Activated CD4-positive, alpha-beta T cell treated with anti-CD3 and anti-CD28 coated beads, Interleukin-2, amount 50 U/mL, for 16 hours (primary cell): ENCODE results near the gene SLC32A1.

ENCODE experiments used
- DNase-seq: peaks from one replicate; pipeline ENCODE4 v3.0.0-alpha.2; 2020

SLC32A1 gene, protein sequence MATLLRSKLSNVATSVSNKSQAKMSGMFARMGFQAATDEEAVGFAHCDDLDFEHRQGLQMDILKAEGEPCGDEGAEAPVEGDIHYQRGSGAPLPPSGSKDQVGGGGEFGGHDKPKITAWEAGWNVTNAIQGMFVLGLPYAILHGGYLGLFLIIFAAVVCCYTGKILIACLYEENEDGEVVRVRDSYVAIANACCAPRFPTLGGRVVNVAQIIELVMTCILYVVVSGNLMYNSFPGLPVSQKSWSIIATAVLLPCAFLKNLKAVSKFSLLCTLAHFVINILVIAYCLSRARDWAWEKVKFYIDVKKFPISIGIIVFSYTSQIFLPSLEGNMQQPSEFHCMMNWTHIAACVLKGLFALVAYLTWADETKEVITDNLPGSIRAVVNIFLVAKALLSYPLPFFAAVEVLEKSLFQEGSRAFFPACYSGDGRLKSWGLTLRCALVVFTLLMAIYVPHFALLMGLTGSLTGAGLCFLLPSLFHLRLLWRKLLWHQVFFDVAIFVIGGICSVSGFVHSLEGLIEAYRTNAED

DNA sequence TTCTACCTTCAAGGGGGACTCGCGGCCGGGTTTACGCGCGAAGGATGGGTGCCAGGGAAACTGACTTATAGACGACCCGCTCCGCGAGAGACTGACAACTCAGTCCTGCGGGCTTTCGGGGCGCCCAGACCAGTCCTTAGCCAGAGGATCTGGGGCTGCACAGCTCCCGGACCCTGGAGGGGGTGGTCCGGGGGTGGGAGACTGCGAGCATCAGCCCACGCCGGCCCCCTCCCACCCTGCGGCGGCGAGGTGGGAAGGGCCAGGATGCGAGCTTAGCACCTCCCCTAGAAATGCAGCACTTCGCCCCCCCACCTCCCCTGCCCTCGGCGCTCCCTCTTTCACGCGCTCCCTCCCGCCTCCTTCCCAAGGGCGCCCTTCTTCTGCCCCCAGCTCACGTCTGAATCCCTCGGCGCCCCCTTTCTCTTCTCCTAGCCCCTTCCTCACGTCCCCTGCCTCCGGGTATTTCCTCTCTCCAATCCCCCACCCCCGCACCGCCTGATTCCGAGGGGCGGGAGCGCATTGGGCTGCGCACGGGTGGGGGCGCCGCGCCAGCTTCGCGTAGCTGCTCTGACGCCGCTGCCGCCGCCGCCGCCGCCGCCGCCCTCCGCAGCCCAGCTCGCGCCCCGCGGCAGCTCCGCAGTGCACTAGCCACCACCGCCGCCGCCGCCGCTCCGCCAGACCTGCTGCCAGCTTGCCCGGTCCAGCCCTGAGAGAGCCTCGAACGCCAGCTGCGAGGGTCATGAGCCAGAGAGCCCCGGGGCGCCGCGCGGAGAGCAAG is at the start of gene SLC32A1:
SLC32A1 (plus strand) TSS at position 639 of the 778 bp plus-strand sequence. CDS start 239 bp downstream, outside the sequence.
- no peak for DNase-seq

DNA sequence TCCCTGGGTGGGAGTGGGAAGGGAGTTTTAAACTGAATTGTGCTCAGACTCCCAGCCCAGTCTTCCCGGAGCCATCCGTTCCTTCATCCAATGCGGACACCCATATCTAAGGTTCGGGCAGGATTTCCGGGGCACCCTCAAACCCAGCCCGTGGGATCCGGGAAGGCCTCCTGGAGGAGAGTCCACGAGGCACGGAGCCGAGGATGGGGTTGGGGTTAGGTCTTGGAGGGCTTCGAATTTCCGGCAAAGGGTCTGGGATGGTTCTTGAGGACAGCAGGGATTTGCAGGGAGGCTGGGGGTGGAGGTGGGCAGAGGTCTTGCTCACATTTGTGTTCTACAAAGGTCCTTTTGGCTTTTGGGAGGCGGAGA is 49.5 kb upstream of the SLC32A1 start:
- no peak for DNase-seq

DNA sequence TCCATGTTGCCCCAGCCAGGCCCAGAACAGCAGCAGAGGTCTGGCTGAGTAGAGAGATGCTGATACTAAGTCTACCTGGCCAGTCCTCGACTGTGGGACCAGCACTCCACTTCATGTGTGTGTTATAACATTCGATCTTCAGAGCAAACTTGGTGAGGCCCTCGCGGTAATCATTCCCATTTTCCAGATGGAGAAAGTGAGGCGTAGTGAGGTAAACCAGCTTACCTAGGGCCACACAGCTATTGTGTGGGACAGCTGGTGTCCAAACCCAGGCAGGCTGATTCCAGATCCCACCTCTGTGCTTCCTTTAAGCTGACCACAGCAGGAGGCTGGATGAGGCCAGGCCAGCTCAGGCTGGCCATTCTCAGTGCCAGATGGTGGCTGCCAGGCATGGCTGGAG is 47.7 kb upstream of the SLC32A1 start:
- DNase-seq = no peak

DNA sequence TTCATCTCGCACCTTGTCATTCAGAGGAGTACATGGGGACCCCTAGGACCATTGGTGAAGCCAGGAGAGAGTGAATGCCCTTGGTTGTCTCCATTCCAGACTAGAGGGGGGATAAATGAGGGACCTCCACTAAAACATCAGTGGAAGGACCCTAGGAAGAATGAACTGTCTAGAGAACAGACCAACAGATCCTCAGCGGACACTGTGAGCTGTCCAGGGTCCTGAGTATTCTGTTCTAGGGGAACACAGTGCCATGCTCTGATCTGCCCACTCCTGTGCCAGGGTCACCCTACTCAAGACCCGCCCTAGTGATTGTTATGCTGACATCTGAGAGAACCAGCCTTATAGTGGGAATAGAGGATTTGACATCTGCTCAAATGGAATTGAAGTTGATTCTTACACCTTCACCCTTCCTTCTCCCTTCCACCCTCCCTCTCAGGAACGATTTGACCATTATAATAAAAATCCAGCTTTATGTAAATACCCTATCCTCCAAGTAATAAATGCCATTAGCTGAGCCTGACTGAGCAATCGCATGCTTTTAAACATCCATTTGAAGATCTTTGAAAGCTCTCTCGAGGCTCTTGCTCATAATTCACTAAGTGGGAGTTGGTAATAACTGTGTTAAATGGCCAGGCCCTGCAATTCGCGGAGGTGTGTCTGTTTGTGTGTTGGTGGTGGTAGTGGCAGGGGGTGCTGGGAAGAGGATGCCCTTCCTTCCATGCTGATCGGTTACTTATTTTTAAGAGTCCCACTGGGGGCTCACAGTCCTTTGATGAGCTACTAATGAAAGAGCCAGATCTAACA is 43.6 kb upstream of the SLC32A1 start:
- DNase-seq = peak; percentile 8

DNA sequence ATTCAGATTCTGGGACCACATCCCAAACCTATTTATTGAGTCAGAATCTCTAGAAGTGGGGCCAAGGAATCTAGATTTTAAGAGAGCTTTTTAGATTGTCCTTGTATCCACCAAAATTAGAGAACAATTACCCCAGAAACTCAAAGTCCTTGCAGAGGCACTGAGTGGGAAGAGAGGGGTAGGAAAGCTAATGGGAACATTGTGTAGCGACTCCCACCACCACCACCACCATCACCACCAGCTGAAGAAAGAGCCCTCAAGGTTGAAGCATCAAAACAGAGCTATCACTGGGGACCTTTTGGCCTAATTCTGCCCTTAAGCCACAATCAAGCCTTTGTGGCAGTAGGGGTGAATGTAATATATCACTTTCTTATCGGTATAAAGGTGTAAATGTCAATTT is 39.0 kb upstream of the SLC32A1 start:
- no peak for DNase-seq

DNA sequence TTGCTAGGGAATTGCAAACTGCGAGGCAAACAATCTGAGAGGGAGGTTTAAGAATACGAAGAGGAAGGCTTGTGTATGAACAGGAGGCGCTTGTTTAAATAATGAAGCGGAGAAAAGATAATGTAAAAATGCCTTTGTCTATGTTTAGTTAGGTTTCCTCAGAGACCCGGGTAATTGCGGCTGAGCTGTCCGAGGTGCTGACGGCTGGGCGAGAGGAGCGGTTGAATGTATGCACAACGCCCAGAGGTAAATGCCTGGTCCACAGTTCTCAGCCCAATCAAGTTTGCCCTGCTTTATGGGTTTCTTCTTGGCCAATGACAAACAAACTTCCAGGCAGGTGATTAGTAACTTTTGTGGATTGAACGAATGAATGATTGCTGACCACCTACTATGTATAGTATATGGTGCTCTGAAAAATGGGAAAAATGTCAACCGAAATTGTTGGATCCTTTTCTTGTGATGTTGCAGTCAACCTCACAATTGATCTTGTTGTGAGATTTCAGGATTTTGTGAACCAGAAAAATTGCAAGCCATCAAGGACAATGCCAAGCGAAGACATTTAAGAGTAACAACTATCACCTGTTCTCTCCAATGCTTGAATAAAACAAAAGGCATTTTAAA is 38.3 kb upstream of the SLC32A1 start:
- DNase-seq = peak; percentile 24

DNA sequence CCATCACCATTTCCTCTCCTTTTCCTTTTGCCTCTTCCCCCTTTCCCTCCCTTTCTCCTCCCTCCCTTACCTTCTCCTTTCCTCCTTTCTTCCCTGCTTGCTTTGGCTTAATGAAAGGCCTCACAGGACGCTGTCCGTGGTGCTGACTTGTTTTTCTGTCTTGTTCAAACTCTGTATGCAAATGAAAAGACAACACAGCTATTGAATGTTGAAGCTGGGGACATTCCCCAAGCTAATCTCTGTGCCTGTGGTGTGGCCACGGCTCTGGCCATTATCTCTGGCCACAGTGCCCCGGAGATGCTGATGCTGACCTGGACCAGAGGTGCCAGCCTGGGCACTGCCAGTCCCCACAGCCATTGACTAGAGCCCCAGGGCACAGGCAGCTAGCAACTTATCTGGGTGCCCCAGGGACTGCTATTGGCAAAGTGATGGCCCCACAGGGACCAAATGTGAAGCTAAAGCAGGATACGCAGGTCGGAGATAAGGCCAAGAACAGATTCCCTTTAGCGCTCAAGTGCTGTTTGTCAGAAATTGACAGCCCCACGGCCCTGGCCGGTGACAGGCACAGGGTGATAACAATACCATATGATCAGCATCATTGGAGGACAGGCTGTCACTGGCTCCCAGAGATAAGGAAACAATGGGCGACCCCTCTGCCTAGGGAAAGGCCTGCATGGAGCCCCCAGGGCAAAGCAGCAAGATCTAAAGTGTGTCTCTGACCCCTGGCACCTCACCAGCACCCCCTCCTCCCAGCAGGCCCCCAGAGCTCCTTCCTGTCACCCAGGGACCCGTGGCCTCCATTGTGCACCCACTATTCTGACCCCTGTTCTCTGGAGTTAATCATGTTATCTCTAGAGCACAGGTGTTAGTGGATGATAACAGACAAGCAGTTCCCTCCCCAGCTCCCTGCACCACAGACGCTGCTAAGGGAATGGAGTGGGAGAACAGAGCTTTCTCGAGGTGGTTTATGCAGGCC is 31.6 kb upstream of the SLC32A1 start:
- DNase-seq = peak; percentile 21

DNA sequence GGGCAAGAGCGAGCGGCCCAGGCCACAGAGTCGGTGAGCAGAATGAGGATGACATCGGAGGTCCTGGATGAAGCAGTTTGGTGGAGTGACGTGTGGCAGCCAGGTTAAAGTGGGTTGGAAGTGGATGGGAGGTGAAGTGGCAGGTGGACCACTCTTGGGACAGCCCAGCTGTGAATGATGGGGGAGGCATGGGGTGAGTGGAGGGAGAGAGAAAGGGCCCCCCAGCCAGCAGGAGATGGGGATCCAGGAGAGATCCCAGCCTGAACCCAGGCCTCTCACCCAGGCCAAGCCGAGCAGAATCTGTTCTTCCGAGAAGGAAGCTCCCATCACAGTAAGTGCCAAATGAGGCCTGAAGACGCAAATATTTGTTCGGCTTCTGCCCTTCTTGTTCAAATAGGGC is 27.0 kb upstream of the SLC32A1 start:
- DNase-seq = no peak

DNA sequence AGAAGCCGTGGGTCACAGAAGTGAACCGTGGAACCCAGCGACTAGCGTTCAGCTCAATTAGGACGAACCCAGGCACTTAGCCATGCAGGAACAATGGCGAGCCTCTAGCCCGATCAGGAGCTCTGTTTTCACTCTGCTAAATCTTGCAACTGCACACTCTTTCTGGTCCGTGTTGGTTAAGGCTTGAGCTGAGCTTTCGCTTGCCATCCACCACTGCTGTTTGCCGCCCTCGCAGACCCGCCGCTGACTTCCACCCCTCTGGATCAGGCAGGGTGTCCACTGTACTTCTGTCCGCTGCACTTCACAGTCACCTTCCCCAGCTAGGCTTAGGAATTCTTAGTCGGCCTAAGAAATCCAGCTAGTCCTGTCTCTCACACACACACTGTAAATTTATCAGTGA is 25.7 kb upstream of the SLC32A1 start:
- DNase-seq = no peak

DNA sequence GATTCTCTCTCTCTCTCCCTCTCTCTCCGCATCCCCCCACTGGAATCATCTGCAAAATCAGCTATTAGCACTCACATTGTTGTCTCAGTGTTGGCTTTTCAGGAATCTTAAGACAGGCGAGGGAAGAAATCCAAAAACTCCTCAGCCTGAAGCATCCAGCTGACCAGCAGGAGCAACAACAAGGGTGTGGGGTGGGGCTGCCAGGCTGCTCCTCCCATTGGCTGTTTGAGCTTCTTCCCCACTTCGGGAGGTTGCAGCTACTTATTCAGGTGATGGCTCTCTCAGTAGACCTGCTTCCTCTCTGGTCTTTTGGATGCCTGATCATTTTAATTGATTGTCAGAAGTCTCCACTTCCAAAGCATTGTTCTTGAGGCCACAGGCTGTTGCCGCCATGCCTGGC is 24.1 kb upstream of the SLC32A1 start:
- no peak for DNase-seq

DNA sequence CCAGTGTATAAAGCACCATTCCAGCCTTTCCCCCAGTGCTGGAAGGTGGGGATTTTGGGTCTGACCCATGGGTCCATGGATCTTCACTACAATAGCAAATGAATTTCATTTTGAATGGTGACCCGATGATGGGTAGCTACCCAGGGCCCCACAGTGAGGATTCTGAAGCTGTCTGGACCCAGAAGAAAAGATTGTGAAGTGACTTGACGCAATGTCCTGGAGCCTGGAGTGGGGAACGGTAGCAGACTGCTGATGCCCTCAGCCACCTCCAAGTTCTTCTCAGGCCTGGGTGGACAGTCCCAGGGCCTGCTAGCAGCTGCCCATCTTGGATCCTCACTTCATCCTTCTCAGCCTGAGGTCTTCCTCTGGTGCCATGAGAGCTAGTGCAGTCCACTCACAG is 23.4 kb upstream of the SLC32A1 start:
- DNase-seq = no peak

DNA sequence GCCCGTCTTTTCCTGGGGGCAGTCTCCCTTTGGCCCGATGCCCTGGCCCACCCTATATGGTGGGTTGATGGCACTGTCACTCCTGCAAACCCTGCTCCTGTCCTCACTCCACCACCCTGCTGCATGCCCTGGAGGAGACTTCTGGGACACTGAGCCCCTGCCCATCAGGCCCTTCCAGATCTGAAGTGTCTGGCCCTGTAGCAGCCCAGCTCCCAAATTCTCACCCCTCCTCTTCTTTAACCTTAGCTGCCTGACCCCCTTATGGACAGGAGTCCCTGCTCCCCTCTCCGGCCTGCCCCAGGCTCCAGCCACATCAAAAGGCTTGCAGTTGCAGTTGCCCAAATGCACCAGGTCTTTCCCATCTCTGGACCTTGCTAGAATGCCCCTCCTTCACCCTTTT is 20.8 kb upstream of the SLC32A1 start:
- DNase-seq = no peak

DNA sequence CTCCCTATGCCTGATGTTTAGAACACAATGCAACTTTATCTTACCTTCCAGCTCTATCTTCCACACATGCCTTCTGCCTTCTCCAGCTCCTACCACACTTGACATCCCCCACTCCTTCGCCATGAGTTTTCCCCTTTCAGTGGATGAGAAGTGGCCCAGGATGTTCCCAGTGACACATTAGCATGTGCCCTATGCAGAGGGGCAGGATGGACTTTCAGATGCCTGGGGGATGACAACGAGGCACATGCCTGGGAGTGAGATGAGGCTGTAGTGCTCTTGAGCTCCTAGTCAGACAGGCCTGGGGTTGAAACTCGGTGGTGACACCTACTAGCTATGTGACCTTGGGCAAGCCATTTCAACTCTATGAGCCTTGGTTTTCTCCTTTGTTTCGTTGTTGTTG is 20.1 kb upstream of the SLC32A1 start:
- DNase-seq = no peak

DNA sequence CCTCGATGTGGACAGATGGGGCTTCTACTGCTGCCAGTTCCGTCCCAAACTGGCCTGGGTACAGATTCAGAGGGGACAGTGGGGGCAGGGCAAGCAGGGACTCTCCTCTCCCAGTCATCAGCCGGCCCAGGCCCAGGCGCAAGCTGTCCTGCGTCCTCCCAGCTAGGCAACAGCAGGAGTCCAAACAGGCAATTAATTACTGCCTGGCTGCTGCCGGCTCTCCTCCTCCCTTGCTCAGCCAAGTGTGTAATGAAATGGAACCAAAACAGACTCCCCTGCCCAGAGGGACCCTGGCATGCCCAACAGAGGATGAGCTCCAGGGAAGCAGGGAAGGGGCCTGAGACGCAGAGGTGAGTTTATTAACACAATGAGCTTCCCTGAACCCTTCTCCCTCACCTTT is 17.8 kb upstream of the SLC32A1 start:
- no peak for DNase-seq

DNA sequence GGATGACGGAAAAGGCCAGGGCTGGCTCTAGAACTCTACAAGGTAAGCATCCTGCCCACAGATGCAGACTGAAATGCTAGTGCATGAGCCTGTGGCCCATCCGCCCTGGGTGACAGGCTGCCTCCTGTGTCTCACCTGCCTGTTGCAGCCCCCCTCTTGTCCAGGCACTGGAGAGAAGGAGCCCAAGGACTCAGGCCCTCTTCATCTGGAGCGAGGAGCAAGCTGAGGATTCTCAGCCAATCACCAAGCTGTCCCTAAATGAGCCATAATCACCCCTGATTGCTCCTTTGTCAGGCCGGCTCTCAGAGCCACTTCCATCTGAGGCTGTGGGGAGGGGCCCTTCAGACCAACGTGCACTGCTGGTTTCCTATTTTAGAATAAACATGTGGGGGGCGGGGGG is 10.0 kb upstream of the SLC32A1 start:
- DNase-seq = no peak

DNA sequence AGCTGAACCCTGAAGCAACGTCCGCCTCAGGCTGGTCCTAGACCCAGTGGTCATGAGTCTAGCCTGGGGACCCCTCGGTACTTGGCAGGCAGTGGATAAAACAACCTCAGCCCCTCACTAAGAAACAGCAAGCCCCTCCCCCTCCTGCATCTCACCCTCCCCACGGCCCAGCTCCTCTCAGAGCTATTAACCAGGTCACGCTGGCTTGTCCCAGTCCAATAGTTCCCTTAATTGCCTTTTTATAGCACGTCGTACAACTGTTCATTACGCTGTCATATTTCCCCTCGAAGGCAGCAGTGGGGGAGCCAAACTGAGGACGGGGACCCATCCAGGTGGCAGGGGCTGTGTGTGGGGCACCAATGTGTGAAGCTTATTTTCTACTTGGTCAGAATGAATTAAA is 8.6 kb upstream of the SLC32A1 start:
- no peak for DNase-seq

DNA sequence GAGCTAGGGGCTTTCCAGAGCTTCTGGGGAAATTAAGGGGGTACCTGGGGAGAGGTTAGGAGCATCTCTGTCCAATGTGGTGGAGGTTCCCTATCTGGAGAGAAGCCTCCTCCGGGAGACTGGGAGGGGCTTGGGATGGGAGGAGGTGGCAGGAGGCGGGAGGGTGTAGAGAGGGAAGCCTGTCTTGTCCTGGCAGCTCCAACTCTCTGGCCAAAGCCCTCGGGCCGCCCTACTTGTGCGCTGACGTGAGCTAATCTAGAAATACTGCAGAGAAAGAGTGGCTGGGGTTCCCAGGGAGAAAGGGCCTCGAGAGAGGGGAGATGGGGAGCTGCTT is 1.6 kb upstream of the SLC32A1 start:
- DNase-seq = no peak

DNA sequence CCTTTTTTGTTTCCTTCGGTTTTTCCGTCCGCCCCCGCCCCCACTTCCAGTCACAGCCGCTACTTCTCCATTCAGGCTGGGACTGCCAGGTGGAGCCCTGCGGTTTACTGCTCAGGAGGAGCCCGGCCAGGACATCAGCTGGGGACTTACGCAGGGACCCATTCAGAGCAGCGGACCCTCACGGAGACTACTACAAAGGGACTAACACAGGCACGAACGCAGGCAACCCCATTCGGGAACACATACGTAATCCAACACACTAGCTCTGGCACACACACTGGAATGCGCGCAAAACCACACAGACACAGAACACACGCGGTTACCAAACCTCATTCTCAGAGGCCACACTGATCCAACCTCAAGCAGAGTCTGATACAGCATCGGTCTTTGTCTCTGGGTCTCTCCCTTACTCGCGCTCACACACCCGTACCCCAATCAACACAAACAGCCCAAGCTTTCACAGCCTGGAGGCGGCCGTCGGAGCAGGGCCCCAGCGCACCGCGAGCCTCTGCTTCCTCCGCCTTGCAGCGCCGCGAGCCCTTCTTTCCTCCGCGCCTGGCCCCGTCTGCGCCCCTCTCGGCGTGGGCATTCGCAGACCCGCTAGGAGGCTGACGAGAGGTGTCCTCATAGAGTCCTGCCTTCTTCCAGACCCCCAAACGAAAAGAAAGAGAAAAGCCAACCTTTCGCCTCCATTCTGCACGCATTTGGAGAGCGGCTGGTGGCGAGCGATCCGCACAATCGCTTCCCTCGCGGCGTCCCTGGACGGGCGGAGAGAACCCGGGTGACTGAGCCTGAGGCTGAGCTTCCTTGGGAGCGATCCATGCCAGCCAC is 1.1 kb upstream of the SLC32A1 start:
- DNase-seq = no peak

DNA sequence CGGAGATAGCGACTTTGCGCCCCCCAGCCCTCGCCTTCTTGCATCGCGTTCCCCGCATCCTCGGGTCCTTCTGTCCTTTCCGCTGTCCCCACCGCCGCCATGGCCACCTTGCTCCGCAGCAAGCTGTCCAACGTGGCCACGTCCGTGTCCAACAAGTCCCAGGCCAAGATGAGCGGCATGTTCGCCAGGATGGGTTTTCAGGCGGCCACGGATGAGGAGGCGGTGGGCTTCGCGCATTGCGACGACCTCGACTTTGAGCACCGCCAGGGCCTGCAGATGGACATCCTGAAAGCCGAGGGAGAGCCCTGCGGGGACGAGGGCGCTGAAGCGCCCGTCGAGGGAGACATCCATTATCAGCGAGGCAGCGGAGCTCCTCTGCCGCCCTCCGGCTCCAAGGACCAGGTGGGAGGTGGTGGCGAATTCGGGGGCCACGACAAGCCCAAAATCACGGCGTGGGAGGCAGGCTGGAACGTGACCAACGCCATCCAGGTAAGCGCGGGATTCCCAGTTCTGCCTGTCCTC is 401 bp downstream of the SLC32A1 start:
- DNase-seq = no peak

DNA sequence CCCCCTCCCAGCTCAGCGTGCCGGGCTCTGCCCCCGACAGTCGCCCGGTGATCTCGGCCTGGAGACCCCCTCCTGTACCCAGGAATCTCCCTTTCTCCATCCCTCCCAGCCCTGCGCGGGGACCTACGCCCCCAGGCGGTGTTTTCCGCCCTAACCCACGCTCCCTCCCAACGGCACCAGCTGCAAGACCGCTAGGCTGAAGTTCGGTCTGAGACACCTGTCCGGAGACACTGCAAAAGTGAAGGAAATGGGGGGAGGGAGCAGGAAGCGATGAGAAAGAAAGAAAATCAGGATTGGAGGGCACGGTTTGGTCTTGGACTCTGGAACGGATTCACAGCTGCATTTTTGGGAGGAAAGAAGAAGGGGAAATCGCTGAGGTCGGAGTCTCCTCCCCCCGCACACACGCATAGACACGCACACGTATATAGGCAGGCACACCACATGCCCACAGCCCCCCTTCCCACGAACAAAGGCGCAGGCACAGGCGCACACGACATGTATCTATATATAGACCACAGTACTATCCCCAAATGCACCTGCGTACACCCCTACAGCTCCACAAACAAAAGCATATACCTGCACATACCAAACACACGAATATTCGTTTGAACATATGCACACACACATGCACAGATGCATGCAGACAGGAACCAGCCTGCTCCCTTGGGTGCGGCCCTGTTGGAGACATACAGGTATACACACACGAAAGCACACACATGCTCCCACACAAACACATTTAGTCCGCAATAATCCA is 1.0 kb downstream of the SLC32A1 start:
- no peak for DNase-seq
